MM.1S (cell line): ENCODE measurements around the gene COLEC11.

Experiments used
- DNase-seq: peaks from one replicate; pipeline ENCODE4 v3.0.0-alpha.2; 2015
- H2AFZ ChIP-seq: fragments of 300-600 bp; sonication (generic); 2 replicates; pipeline ENCODE4 v1.6.0; 2016; ENCODE audit warnings: antibody characterized with exemption, low read length
- H3F3A ChIP-seq: fragments of 300-600 bp; sonication (generic); 2 replicates; pipeline ENCODE4 v1.6.1; 2016; ENCODE audit warnings: mild to moderate bottlenecking, antibody characterized with exemption, low read length, moderate library complexity, mixed read lengths; ENCODE audit not compliant: insufficient read depth
- H3K27ac ChIP-seq: fragments of 300-600 bp; sonication (generic); 2 replicates; pipeline ENCODE4 v1.5.1; 2016; ENCODE audit warnings: mild to moderate bottlenecking, low read length
- H3K27me3 ChIP-seq: fragments of 300-600 bp; sonication (generic); replicated peaks from 2 replicates; pipeline ENCODE4 v1.6.0; 2016; ENCODE audit warnings: low read length; ENCODE audit not compliant: insufficient read depth
- H3K36me3 ChIP-seq: fragments of 300-600 bp; sonication (generic); replicated peaks from 2 replicates; pipeline ENCODE4 v1.6.1; 2016; ENCODE audit warnings: mild to moderate bottlenecking, low read length, mixed read lengths; ENCODE audit not compliant: insufficient read depth
- H3K4me1 ChIP-seq: fragments of 300-600 bp; sonication (generic); 2 replicates; pipeline ENCODE4 v1.6.1; 2016; ENCODE audit warnings: low read length, mixed read lengths
- H3K4me2 ChIP-seq: fragments of 300-600 bp; sonication (generic); 2 replicates; pipeline ENCODE4 v1.6.0; 2016; ENCODE audit warnings: low read depth, low read length
- H3K4me3 ChIP-seq: fragments of 300-600 bp; sonication (generic); 2 replicates; pipeline ENCODE4 v1.5.1; 2016; ENCODE audit warnings: low read length, mixed read lengths
- H3K79me2 ChIP-seq: fragments of 300-600 bp; sonication (generic); 2 replicates; pipeline ENCODE4 v1.6.1; 2016; ENCODE audit warnings: mixed run types, low read length, mixed read lengths
- H3K9ac ChIP-seq: fragments of 300-600 bp; sonication (generic); 2 replicates; pipeline ENCODE4 v1.6.1; 2016; ENCODE audit warnings: low read length, mixed read lengths
- H3K9me2 ChIP-seq: fragments of 300-600 bp; sonication (generic); replicated peaks from 2 replicates; pipeline ENCODE4 v1.6.1; 2016; ENCODE audit warnings: mild to moderate bottlenecking, low read length, mixed read lengths; ENCODE audit not compliant: insufficient read depth
- H3K9me3 ChIP-seq: fragments of 300-600 bp; sonication (generic); replicated peaks from 2 replicates; pipeline ENCODE4 v1.6.1; 2016; ENCODE audit warnings: mild to moderate bottlenecking, low read length, mixed read lengths; ENCODE audit not compliant: insufficient read depth
- H4K20me1 ChIP-seq: fragments of 300-600 bp; sonication (generic); 2 replicates; pipeline ENCODE4 v1.6.1; 2016; ENCODE audit warnings: mild to moderate bottlenecking, low read length, moderate library complexity, mixed read lengths; ENCODE audit not compliant: insufficient read depth
- CTCF ChIP-seq: fragments of 300-600 bp; sonication (generic); IDR thresholded peaks from 2 replicates; pipeline ENCODE4 v1.5.1; 2016; ENCODE audit warnings: antibody characterized with exemption, low read length, mixed read lengths
- EZH2 ChIP-seq: fragments of 300-600 bp; sonication (generic); optimal IDR thresholded peaks from 2 replicates; pipeline ENCODE3; 2017; ENCODE audit warnings: low read depth, mild to moderate bottlenecking, antibody characterized with exemption, low read length, mixed read lengths
- EZH2phosphoT487 ChIP-seq: fragments of 300-600 bp; sonication (generic); IDR thresholded peaks from 2 replicates; pipeline ENCODE4 v1.6.1; 2018; ENCODE audit warnings: antibody characterized with exemption, low read length

Gene COLEC11

GRCh38 chr2:3627500-3628100 is 32.7 kb downstream of the COLEC11 start:
- Histone ChIP-seq H3K4me3 (no peak overlapping the region), H3K9me2 (no peaks in the 10 kb centered on the region), H3K4me1 (no peaks in the 10 kb centered on the region), H3K27ac (no peak overlapping the region), H3K9me3 (no peaks in the 10 kb centered on the region), H3K27me3 (no peaks in the 10 kb centered on the region), H4K20me1 (no peaks in the 10 kb centered on the region), H3K9ac (no peak overlapping the region), H3K36me3 (no peaks in the 10 kb centered on the region), H3F3A (no peaks in the 10 kb centered on the region), H3K4me2 (no peak overlapping the region), H2AFZ (no peak overlapping the region), H3K79me2 (no peaks in the 10 kb centered on the region)
- TF ChIP-seq EZH2 (no peak), EZH2phosphoT487 (no peak), CTCF (no peak)
- DNase-seq = no peak

- Histone ChIP-seq H3K27ac (no peak overlapping the region), H2AFZ (no peak overlapping the region), H3K4me1 (no peaks in the 10 kb centered on the region), H3K4me3 (no peak overlapping the region), H3K79me2 (no peaks in the 10 kb centered on the region), H3F3A (no peaks in the 10 kb centered on the region), H4K20me1 (no peaks in the 10 kb centered on the region), H3K9ac (no peak overlapping the region), H3K9me2 (no peaks in the 10 kb centered on the region), H3K9me3 (no peaks in the 10 kb centered on the region), H3K36me3 (no peaks in the 10 kb centered on the region), H3K4me2 (no peak overlapping the region), H3K27me3 (no peaks in the 10 kb centered on the region)
- DNase-seq = no peak
- TF ChIP-seq EZH2phosphoT487 = no peak
- no peak for TF ChIP-seq CTCF
- no peak for TF ChIP-seq EZH2
Observed at GRCh38 chr2:3628241-3628679, 33.3 kb downstream of the COLEC11 start.

GRCh38 chr2:3628800-3629199 is 33.9 kb downstream of the COLEC11 start:
- DNase-seq = no peak
- Histone ChIP-seq H3K9me3 (no peaks in the 10 kb centered on the region), H3K4me3 (no peak overlapping the region), H2AFZ (no peak overlapping the region), H3K4me2 (no peak overlapping the region), H3F3A (no peaks in the 10 kb centered on the region), H3K79me2 (no peaks in the 10 kb centered on the region), H3K9me2 (no peaks in the 10 kb centered on the region), H3K9ac (no peak overlapping the region), H3K27me3 (no peaks in the 10 kb centered on the region), H3K4me1 (no peaks in the 10 kb centered on the region), H4K20me1 (no peaks in the 10 kb centered on the region), H3K27ac (no peak overlapping the region), H3K36me3 (no peaks in the 10 kb centered on the region)
- TF ChIP-seq EZH2phosphoT487 (no peak), CTCF (no peak), EZH2 (no peak)
